Endometrial microvascular endothelial cells (primary cell): ENCODE data around the gene ARHGAP44. TPM values are rescaled to one million over a fixed set of nuclear protein-coding genes. Genes with fewer than 3 reads are reported as not detected.

Source experiments
- in situ Hi-C: cut with HindIII; loops from 2 replicates; pipeline ENCODE4 v1.10.0; 2017; ENCODE audit warnings: low sequenced_read_pairs, low pct_unique_long_range_greater_than_20kb; ENCODE audit errors: inconsistent ontology term
- total RNA-seq: library from RNA; depleted of rRNA; stranded (reverse); fragments of >200 nt; gene quantifications from one replicate; pipeline ENCODE4 v1.2.3, GENCODE V29; 2015; ENCODE audit errors: inconsistent ontology term

Gene ARHGAP44
- 1.0 TPM for total RNA-seq

- in situ Hi-C loops, result no loop called here
These were observed at the start of gene ARHGAP44 for GRCh38 chr17:12789481-12790248. TSS of gene ARHGAP44 (plus strand) at chr17:12789498. CDS start at chr17:12789839, 341 bp downstream.

- in situ Hi-C loops, result no loop called here
These were observed 49.8 kb upstream of the ARHGAP44 start for GRCh38 chr17:12739500-12739899.

- in situ Hi-C loops, result no loop called here
These were observed 46.3 kb upstream of the ARHGAP44 start for GRCh38 chr17:12743046-12743445.

- in situ Hi-C loops, result no loop called here
These were observed 45.0 kb upstream of the ARHGAP44 start for GRCh38 chr17:12744298-12744697.

GRCh38 chr17:12744786-12745185 is 44.5 kb upstream of the ARHGAP44 start:
- in situ Hi-C loops, result no loop called here

- in situ Hi-C loops, result no loop called here
These were observed 43.8 kb upstream of the ARHGAP44 start for GRCh38 chr17:12745486-12745885.

- in situ Hi-C loops, result no loop called here
These were observed 32.5 kb upstream of the ARHGAP44 start for GRCh38 chr17:12756786-12757185.

- in situ Hi-C loops, result no loop called here
These were observed 30.2 kb upstream of the ARHGAP44 start for GRCh38 chr17:12759090-12759489.

GRCh38 chr17:12765548-12765947 is 23.8 kb upstream of the ARHGAP44 start:
- in situ Hi-C loops, result no loop called here

- in situ Hi-C loops, result no loop called here
These were observed 21.0 kb upstream of the ARHGAP44 start for GRCh38 chr17:12768255-12768654.

GRCh38 chr17:12769981-12770380 is 19.3 kb upstream of the ARHGAP44 start:
- in situ Hi-C loops, result no loop called here

- in situ Hi-C loops, result no loop called here
These were observed 16.1 kb upstream of the ARHGAP44 start for GRCh38 chr17:12773153-12773552.

- in situ Hi-C loops, result no loop called here
These were observed 220 bp upstream of the ARHGAP44 start for GRCh38 chr17:12789075-12789480.

- in situ Hi-C loops, result no loop called here
These were observed 1.2 kb downstream of the ARHGAP44 start for GRCh38 chr17:12790249-12791106.

GRCh38 chr17:12794919-12795532 is 5.7 kb downstream of the ARHGAP44 start:
- in situ Hi-C loops, result no loop called here

GRCh38 chr17:12800855-12801365 is 11.6 kb downstream of the ARHGAP44 start:
- in situ Hi-C loops, result no loop called here

- in situ Hi-C loops, result no loop called here
These were observed 17.3 kb downstream of the ARHGAP44 start for GRCh38 chr17:12806630-12807029.

GRCh38 chr17:12808723-12809122 is 19.4 kb downstream of the ARHGAP44 start:
- in situ Hi-C loops, result no loop called here

- in situ Hi-C loops, result no loop called here
These were observed 23.6 kb downstream of the ARHGAP44 start for GRCh38 chr17:12812877-12813276.
